PC-9 (cell line): Measurements from ENCODE around the gene IL34. TPM values are rescaled to one million over a fixed set of nuclear protein-coding genes. Genes with fewer than 3 reads are reported as not detected.

Experiments
- BruUV-seq: library from RNA; stranded (reverse); fragments of 400-500 nt; replicated peaks from 2 replicates; lab custom pipeline; 2021; lab: Mats Ljungman, UMichigan
- CTCF ChIA-PET: fragments of 300-600 bp; sonication (Branson Sonifier 250); formaldehyde crosslinking; loops from one replicate; lab custom pipeline; 2022; ENCODE audit warnings: antibody characterized with exemption; lab: Charles Lee
- POLR2A ChIA-PET: fragments of 300-600 bp; sonication (Branson Sonifier 250); formaldehyde crosslinking; loops from one replicate; lab custom pipeline; 2022; ENCODE audit warnings: antibody characterized with exemption; ENCODE audit not compliant: unreplicated experiment; lab: Charles Lee
- DNase-seq, 2 experiments: peaks; one replicate each; pipeline versions ENCODE4 v3.0.0 to v3.0.0-alpha.2; 2015 to 2022; ENCODE audit warnings: mixed read lengths in 1 of 2
- H2AFZ ChIP-seq: fragments of 200-600 bp; sonication (generic); 2 replicates; pipeline ENCODE4 v1.8.1; 2017; ENCODE audit warnings: antibody characterized with exemption
- H3F3A ChIP-seq: fragments of 200-600 bp; sonication (generic); 2 replicates; pipeline ENCODE4 v1.8.1; 2017; ENCODE audit warnings: antibody characterized with exemption, mild to moderate bottlenecking, low read depth; ENCODE audit not compliant: insufficient read depth
- H3K27ac ChIP-seq: fragments of 200-600 bp; sonication (generic); 2 replicates; pipeline ENCODE4 v1.6.1; 2016; ENCODE audit warnings: mixed run types
- H3K27me3 ChIP-seq: fragments of 200-600 bp; sonication (generic); 2 replicates; pipeline ENCODE4 v1.6.1; 2016; ENCODE audit warnings: low read depth, mixed run types; ENCODE audit not compliant: insufficient read depth
- H3K36me3 ChIP-seq: fragments of 200-600 bp; sonication (generic); 2 replicates; pipeline ENCODE4 v1.6.1; 2016; ENCODE audit warnings: low read depth, mixed run types
- H3K4me1 ChIP-seq: fragments of 200-600 bp; sonication (generic); replicated peaks from 2 replicates; pipeline ENCODE4 v1.6.1; 2016; ENCODE audit warnings: mixed run types; ENCODE audit not compliant: insufficient read depth
- H3K4me2 ChIP-seq: fragments of 200-600 bp; sonication (generic); 2 replicates; pipeline ENCODE4 v1.6.1; 2017; ENCODE audit warnings: mixed run types
- H3K4me3 ChIP-seq: fragments of 200-600 bp; sonication (generic); 2 replicates; pipeline ENCODE4 v1.6.1; 2016; ENCODE audit warnings: mixed run types
- H3K79me2 ChIP-seq: fragments of 200-600 bp; sonication (generic); 2 replicates; pipeline ENCODE4 v1.6.1; 2017; ENCODE audit warnings: low read depth, mixed run types
- H3K9me2 ChIP-seq: fragments of 200-600 bp; sonication (generic); 2 replicates; pipeline ENCODE4 v1.8.1; 2017; ENCODE audit warnings: mild to moderate bottlenecking; ENCODE audit not compliant: insufficient read depth
- H3K9me3 ChIP-seq: fragments of 200-600 bp; sonication (generic); 2 replicates; pipeline ENCODE4 v1.8.1; 2016; ENCODE audit warnings: low read depth; ENCODE audit not compliant: insufficient read depth
- H4K20me1 ChIP-seq: fragments of 200-600 bp; sonication (generic); 2 replicates; pipeline ENCODE4 v1.8.1; 2017; ENCODE audit not compliant: insufficient read depth
- CTCF ChIP-seq: fragments of 200-600 bp; sonication (generic); conservative IDR thresholded peaks from 2 replicates; pipeline ENCODE4 v1.6.1; 2017; ENCODE audit warnings: mixed run types, antibody characterized with exemption, mild to moderate bottlenecking, moderate library complexity
- EZH2 ChIP-seq: fragments of 200-600 bp; sonication (generic); IDR thresholded peaks from 2 replicates; pipeline ENCODE4 v1.8.0; 2017; ENCODE audit warnings: antibody characterized with exemption, low read depth
- intact Hi-C: fragments of 100-400 bp; cut with micrococcal nuclease; formaldehyde crosslinking; loops from one replicate; pipeline ENCODE4 v1.10.0; 2022; ENCODE audit not compliant: unreplicated experiment
- total RNA-seq: library from RNA; stranded (reverse); gene quantifications from 2 replicates; pipeline ENCODE4 v1.2.3, GENCODE V29; 2021

The IL34 gene
- total RNA-seq, 1 experiment from 2014 or later = not detected

GRCh38 chr16:70674221-70675014, 28.1 kb downstream of the IL34 start:
- TF ChIP-seq CTCF = no peak
- TF ChIP-seq EZH2 = no peak
- H3K4me3 ChIP-seq = no peak overlapping the region
- H3K79me2 ChIP-seq = no peaks in the 10 kb centered on the region
- no peaks in the 10 kb centered on the region for H3K9me2 ChIP-seq
- no peak overlapping the region for H2AFZ ChIP-seq
- H3K4me1 ChIP-seq = no peaks in the 10 kb centered on the region
- H3K36me3 ChIP-seq = peaks cover 13% of the 10 kb centered on the region
- H4K20me1 ChIP-seq = no peaks in the 10 kb centered on the region
- no peak for DNase-seq
- no TSS peak for BruUV-seq
- H3K4me2 ChIP-seq = no peak overlapping the region
- ChIA-PET POLR2A (no interaction called here), CTCF (no interaction called here)
- H3K27me3 ChIP-seq = no peaks in the 10 kb centered on the region
- H3K27ac ChIP-seq = no peak overlapping the region
- intact Hi-C loops = no loop called here
- H3F3A ChIP-seq = 0 out of 2 replicates have a peak, but pooled peaks cover 9% of the 10 kb centered on the region
- H3K9me3 ChIP-seq = no peaks in the 10 kb centered on the region

- H3K4me1 ChIP-seq = no peaks in the 10 kb centered on the region
- BruUV-seq = no TSS peak
- H3K79me2 ChIP-seq = 0 out of 2 replicates have a peak, but pooled peaks cover 4% of the 10 kb centered on the region
- H3K9me2 ChIP-seq = no peaks in the 10 kb centered on the region
- intact Hi-C loops = no loop called here
- ChIA-PET CTCF (no interaction called here), POLR2A (no interaction called here)
- no peak overlapping the region for H3K27ac ChIP-seq
- peaks cover 7% of the 10 kb centered on the region for H3K36me3 ChIP-seq
- no peak for DNase-seq
- H3K9me3 ChIP-seq = no peaks in the 10 kb centered on the region
- H3K4me2 ChIP-seq = no peak overlapping the region
- no peak overlapping the region for H3K4me3 ChIP-seq
- TF ChIP-seq EZH2 (no peak), CTCF (no peak)
- peaks cover 4% of the 10 kb centered on the region; the same call in 1 of the 2 replicates for H4K20me1 ChIP-seq
- H3F3A ChIP-seq = 0 out of 2 replicates have a peak, but pooled peaks cover 9% of the 10 kb centered on the region
- H2AFZ ChIP-seq = no peak overlapping the region
- no peaks in the 10 kb centered on the region for H3K27me3 ChIP-seq
These were observed 29.6 kb downstream of the IL34 start for GRCh38 chr16:70675851-70676513.

- Histone ChIP-seq H3K27me3 (no peaks in the 10 kb centered on the region), H3K9me2 (no peaks in the 10 kb centered on the region), H2AFZ (no peak overlapping the region), H3K4me1 (no peaks in the 10 kb centered on the region), H4K20me1 (peaks cover 12% of the 10 kb centered on the region), H3K4me3 (no peak overlapping the region), H3K79me2 (peaks cover 13% of the 10 kb centered on the region), H3K4me2 (no peak overlapping the region), H3K27ac (no peak overlapping the region), H3K9me3 (no peaks in the 10 kb centered on the region), H3K36me3 (peaks cover 7% of the 10 kb centered on the region), H3F3A (0 out of 2 replicates have a peak, but pooled peaks cover 9% of the 10 kb centered on the region)
- ChIA-PET CTCF (no interaction called here), POLR2A (no interaction called here)
- intact Hi-C loops = no loop called here
- TF ChIP-seq CTCF = no peak
- TF ChIP-seq EZH2 = no peak
- DNase-seq = no peak
- BruUV-seq = no TSS peak
These were observed 30.5 kb downstream of the IL34 start for GRCh38 chr16:70676675-70677498.
